Fibroblast of gingiva (primary cell): ENCODE data around the gene KCNE2.
A peak's percentile ranks its signal among the peaks of the same experiment; 100 is the strongest.

Source experiments
- DNase-seq: peaks from one replicate; pipeline ENCODE4 v3.0.0-alpha.2; 2011; ENCODE audit warnings: low read depth

The KCNE2 gene, protein sequence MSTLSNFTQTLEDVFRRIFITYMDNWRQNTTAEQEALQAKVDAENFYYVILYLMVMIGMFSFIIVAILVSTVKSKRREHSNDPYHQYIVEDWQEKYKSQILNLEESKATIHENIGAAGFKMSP

DNA sequence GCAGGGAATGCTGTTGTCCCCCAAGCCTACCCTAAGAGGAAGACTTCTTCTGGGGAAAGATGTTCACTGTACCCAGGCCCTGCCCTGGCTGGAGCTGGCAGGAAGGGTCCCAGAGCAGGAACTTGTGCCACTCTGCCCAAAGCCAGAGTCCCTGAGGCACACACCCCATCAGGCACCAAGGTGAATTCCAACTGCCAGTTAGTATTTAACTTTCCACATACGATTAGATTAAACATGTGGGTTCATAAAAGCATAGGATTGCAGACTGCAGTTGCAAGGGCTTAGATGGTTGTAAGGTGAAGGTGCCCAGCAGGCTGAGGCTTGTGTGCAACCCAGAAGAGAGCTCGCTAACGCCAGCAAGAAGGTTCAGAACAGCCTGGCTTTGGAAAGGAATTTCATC, at the start of gene KCNE2:
Gene KCNE2 (plus strand): TSS at position 274 of the 400 bp plus-strand sequence. CDS start 6,473 bp downstream, outside the sequence.
- DNase-seq: no peak

DNA sequence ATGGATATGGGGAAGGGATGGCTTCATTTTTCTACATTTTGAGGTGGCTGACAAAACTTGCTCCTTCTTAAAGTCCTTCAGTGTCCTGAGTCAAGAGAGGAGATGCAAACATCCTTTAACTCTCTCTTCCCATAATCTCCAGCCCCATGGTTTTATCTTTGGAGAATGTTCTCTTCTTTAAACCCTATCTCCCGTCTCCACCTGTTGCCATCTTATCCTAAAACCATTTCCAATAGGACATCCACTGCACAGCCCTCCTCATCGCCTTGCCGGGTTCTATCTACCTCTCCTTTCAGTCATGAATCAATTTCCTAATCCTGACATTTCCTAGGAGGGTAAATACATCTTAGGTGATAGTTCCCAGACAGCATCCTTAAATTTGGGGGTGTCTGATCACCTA, 44.2 kb upstream of the KCNE2 start:
- DNase-seq: no peak

GRCh38 chr21:34320011-34320410, 43.8 kb upstream of the KCNE2 start:
- peak; percentile 79 for DNase-seq

DNA sequence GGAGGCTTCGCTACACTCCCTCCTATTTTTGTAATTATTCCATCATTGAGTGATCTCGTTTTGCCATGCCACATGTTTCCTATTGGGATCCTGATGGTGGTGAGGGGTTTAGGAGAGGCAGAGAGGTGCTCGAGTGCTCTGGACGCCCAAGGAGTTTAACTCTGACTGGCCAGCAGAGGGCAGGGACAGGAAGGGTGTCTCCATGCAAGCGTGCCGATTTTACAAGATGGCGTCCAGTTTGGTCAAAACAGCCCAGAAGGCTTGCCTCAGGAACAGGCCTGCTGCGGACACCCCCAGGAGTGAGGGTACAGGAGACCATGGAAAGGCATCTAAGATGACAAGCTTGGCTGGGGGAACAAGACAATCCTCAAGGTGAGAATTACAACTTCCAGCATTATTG, 33.8 kb upstream of the KCNE2 start:
- DNase-seq: no peak

GRCh38 chr21:34331726-34332125, 32.1 kb upstream of the KCNE2 start:
- no peak for DNase-seq

DNA sequence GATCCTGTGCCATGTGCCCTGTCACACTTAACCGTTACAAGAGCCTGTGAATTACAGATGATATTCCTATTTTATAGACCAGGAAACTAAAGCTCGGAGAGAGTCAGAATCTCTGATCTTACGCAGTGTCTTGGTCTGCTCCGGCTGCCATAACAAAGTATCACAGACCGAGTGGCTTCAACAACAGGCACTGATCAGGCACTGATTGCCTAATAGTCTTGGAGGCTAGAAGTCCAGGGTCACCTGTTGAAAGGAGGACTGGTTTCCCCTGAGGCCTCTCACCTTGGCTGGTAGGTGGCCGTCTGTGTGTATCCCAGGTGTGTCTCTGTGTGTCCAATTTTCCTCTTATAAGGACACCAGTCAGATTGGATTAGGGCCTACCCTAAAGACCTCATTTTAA, 31.5 kb upstream of the KCNE2 start:
- no peak for DNase-seq

GRCh38 chr21:34333121-34333739, 30.6 kb upstream of the KCNE2 start:
- DNase-seq: peak; percentile 23

DNA sequence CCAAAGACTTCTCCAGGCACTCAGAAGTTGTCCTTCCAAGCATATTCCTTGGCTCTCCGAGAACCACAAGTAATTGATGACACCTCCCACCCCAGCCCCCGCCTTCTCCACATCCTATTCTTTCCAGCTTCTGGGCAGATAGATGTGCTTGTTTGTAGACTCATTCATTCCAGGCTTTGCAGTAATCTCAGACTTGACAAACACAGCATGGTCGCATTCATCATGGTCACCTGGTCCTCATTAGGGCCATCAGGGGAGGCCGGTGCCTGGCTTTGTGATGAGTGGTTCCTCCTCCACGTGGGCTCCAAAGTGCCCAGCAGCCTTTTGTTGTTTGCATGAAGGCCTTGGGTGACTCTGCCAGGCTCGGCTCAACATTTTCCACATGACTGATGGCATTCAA, 28.5 kb upstream of the KCNE2 start:
- DNase-seq: peak; percentile 91

- peak; percentile 93 for DNase-seq
These were observed 27.6 kb upstream of the KCNE2 start for GRCh38 chr21:34336245-34336644.

DNA sequence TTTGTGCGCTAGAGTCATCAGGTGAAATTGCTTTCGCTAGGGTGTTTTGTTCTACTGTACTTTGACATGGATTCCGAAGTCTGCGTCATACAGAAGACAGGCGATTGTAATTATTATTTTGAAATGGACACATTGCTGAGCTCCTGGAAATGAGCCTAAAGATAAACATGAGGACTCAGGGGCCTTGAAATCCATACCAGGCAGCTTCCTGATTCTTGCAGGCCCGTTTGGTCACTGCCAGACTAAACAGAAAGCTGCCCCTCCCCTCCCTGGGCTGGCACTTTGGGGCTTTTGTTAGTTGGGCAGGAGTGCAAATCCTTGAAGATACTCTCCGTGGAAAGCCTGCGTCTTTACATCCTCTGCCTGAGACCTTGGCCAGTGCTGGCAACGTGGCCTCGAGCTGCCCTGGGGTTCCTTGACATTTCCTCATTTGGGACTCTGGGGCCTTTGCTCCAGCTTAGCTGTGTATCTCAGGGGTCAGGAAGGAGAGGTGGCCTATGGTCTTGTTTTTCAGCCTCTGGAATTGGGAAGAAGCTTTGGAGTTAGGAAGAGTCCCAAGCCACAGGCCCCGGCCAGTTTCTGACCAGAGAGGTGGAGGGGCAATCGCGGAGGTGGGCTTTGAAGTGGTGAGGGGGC, 26.9 kb upstream of the KCNE2 start:
- DNase-seq: peak; percentile 98

- DNase-seq: no peak
These were observed 26.1 kb upstream of the KCNE2 start for GRCh38 chr21:34337741-34338140.

DNA sequence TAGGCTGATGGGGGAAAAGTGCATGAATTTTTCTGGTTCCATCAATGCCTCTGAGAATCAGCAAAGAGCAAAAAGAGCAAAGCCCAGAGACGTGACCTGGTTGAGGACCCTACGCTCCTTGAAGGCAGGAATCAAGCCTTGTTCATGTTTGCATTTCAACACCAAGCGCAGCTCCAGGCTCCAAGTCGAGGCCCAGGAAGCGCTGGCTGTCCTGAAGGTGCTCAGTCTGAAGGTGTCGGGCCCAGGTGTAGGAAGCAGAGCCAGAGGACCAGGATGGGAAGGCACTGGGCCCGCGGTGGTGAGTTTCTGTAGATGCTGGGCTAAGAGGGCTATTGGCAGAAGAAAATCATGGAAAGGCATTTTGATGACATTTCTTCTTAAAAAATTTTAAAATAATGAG, 25.6 kb upstream of the KCNE2 start:
- DNase-seq: no peak

- DNase-seq: no peak
These were observed 23.7 kb upstream of the KCNE2 start for GRCh38 chr21:34340061-34340460.

DNA sequence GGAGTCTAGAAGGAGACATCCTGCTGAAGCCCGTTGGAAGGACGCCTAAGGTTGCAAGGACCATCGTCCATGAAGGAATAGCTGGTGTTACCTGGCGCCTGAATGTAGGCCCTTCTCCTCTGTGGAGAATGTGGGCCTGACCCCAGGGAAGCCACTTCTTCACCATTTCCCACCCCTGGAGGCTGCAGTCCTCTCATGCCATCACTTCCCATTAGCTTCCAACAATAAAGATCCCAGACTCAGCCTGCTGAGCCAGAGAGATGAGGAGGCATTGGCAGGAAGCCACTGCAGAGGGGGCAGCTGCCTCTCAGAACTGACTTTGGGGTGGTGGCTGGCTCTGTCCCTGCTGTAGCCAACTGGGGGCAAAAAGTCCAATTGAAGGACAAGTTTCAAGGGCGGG, 21.3 kb upstream of the KCNE2 start:
- no peak for DNase-seq

DNA sequence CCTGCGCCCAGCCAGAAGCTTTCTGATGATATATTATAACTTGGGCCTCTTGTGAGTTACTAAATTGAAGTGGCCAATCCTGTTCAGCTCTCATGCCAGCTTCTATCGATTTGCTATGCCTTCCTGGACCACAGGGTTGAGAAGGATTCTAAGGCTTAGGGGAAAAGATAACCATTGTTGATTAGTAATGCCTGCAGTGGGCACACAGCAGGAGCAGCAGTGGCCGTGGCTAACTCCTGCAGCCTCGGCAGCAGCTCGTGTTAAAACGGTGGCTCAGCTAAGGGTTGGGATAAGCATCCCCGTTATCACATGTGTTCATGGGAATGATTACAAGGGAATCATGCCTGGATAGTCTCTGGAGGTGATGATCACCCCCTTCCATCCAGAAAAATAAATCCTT, 20.5 kb upstream of the KCNE2 start:
- DNase-seq: no peak

- DNase-seq: no peak
These were observed 19.9 kb upstream of the KCNE2 start for GRCh38 chr21:34343838-34344381.

GRCh38 chr21:34344584-34344983, 19.2 kb upstream of the KCNE2 start:
- DNase-seq: no peak

- peak; percentile 53 for DNase-seq
These were observed 18.5 kb upstream of the KCNE2 start for GRCh38 chr21:34345091-34345871.

DNA sequence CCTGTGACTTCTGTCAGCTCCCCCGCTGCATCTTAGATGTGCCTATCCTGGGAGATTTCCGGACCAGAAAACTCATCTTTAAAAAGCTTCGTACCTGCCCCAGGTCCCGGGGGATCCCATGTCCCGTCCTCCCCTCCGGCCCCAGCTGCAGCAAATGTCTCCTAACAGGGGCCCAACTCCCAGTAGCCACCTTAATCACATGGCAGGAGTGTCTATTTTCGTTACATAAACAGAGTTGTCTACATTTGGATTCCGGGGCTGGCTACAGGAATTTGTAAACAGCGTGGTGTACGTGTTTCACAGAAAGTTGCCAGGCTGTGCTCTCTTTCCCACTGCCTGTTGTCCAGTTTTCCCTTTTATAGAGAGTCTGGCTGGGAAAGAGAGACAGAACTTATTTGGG, 17.9 kb upstream of the KCNE2 start:
- DNase-seq: peak; percentile 54

GRCh38 chr21:34348890-34349519, 14.8 kb upstream of the KCNE2 start:
- peak; percentile 5 for DNase-seq

DNA sequence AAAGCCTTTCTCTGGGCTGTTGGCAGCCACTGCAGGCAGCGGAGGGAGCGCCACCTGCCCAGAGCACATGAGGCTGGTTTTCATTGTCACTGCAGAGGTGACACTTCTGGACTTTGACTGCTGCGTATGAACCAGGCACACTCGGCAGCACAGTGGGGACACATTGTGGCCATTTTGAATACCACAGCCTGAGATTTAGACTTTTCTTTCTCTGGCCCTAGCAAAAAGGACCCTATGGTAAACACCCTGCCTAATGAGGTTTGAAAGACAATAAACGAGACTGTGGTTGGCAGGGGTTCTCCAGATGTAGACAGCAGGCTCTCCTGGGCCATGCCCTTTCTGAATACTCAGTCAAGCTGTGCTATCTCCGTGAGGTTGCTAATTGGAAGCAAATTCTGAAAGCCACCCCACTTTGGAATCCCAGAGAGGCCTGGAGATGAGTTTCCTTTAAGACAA, 12.0 kb upstream of the KCNE2 start:
- peak; percentile 32 for DNase-seq

DNA sequence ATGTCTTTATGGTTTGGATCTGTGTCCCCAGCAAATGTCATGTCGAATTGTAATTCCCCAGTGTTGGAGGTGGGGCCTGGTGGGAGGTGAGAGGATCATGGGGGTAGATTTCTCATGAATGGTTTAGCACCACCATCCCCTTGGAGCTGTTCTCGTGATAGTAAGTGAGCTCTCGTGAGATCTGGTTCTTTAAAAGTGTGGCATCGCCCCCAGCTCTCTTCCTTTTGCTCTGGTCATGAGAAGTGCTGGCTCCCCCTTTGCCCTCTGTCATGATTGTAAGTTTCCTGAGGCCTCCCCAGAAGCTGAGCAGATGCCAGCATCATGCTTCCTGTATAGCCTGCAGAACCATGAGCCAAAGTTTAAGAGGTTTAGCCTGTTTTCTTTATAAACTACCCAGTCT, 11.2 kb upstream of the KCNE2 start:
- DNase-seq: no peak
